Neural progenitor cell (in vitro differentiated cells): ENCODE results near the gene GLI1. TPM values are rescaled to one million over a fixed set of nuclear protein-coding genes. Genes with fewer than 3 reads are reported as not detected.

Experiments used
- DNase-seq: peaks from one replicate; pipeline ENCODE4 v3.0.0-alpha.2; 2016; ENCODE audit warnings: low spot score
- H2AFZ ChIP-seq: fragments of 200-600 bp; sonication (generic); replicated peaks from 2 replicates; pipeline ENCODE4 v1.6.1; 2016; ENCODE audit warnings: antibody characterized with exemption
- H3F3A ChIP-seq: fragments of 200-600 bp; sonication (generic); 2 replicates; pipeline ENCODE4 v1.6.1; 2016; ENCODE audit warnings: antibody characterized with exemption, low read depth
- H3K27ac ChIP-seq: fragments of 200-600 bp; sonication (generic); 2 replicates; pipeline ENCODE4 v1.5.1; 2016; ENCODE audit warnings: mild to moderate bottlenecking
- H3K27me3 ChIP-seq: fragments of 200-600 bp; sonication (generic); 2 replicates; pipeline ENCODE4 v1.6.1; 2016; ENCODE audit warnings: mild to moderate bottlenecking, moderate library complexity
- H3K36me3 ChIP-seq: fragments of 200-600 bp; sonication (generic); 2 replicates; pipeline ENCODE4 v1.5.1; 2016
- H3K4me1 ChIP-seq: fragments of 200-600 bp; sonication (generic); 2 replicates; pipeline ENCODE4 v1.6.1; 2016; ENCODE audit warnings: mixed run types
- H3K4me2 ChIP-seq: fragments of 200-600 bp; sonication (generic); 2 replicates; pipeline ENCODE4 v1.6.1; 2016
- H3K4me3 ChIP-seq: fragments of 200-600 bp; sonication (generic); 2 replicates; pipeline ENCODE4 v1.5.1; 2016
- H3K79me2 ChIP-seq: fragments of 200-600 bp; sonication (generic); 2 replicates; pipeline ENCODE4 v1.6.1; 2016; ENCODE audit warnings: low read depth
- H3K9ac ChIP-seq: fragments of 200-600 bp; sonication (generic); 2 replicates; pipeline ENCODE4 v1.6.1; 2016
- H3K9me3 ChIP-seq: fragments of 200-600 bp; sonication (generic); 2 replicates; pipeline ENCODE4 v1.5.1; 2016; ENCODE audit warnings: low read depth
- H4K20me1 ChIP-seq: fragments of 200-600 bp; sonication (generic); 2 replicates; pipeline ENCODE4 v1.6.1; 2016; ENCODE audit warnings: low read depth
- H3K27ac Mint-ChIP-seq: 3 replicates; pipeline ENCODE4 v1.8.0; 2021; ENCODE audit warnings: mixed read lengths
- H3K27me3 Mint-ChIP-seq: 2 replicates; pipeline ENCODE4 v1.8.0; 2022; ENCODE audit warnings: low read depth, mild to moderate bottlenecking, inconsistent platforms, moderate library complexity, mixed read lengths; ENCODE audit not compliant: insufficient read depth
- H3K36me3 Mint-ChIP-seq: 3 replicates; pipeline ENCODE4 v1.8.0; 2021; ENCODE audit warnings: mixed read lengths
- H3K4me1 Mint-ChIP-seq: 3 replicates; pipeline ENCODE4 v1.8.0; 2021; ENCODE audit warnings: mixed read lengths
- H3K4me3 Mint-ChIP-seq: 3 replicates; pipeline ENCODE4 v1.8.0; 2021; ENCODE audit warnings: mild to moderate bottlenecking, moderate library complexity, mixed read lengths
- H3K9me3 Mint-ChIP-seq: 3 replicates; pipeline ENCODE4 v1.8.0; 2020; ENCODE audit warnings: mixed read lengths
- EZH2 ChIP-seq: fragments of 200-600 bp; sonication (generic); IDR thresholded peaks from 2 replicates; pipeline ENCODE4 v1.6.1; 2017; ENCODE audit warnings: antibody characterized with exemption, mild to moderate bottlenecking, moderate library complexity
- EZH2phosphoT487 ChIP-seq: fragments of 200-600 bp; sonication (generic); IDR thresholded peaks from 2 replicates; pipeline ENCODE4 v1.6.1; 2017; ENCODE audit warnings: antibody characterized with exemption
- total RNA-seq: library from RNA; depleted of rRNA; stranded (reverse); fragments of >200 nt; gene quantifications from 2 replicates; pipeline ENCODE4 v1.2.3, GENCODE V29; 2015; ENCODE audit warnings: low replicate concordance
- TF ChIP-seq, protein P1 (sequence below): fragments of 200-600 bp; sonication (generic); IDR thresholded peaks from 2 replicates; pipeline ENCODE4 v1.5.1; 2017; ENCODE audit warnings: antibody characterized with exemption, mild to moderate bottlenecking

The GLI1 gene
- total RNA-seq, 1 donor from 2014 or later, result 0.71 TPM

DNA sequence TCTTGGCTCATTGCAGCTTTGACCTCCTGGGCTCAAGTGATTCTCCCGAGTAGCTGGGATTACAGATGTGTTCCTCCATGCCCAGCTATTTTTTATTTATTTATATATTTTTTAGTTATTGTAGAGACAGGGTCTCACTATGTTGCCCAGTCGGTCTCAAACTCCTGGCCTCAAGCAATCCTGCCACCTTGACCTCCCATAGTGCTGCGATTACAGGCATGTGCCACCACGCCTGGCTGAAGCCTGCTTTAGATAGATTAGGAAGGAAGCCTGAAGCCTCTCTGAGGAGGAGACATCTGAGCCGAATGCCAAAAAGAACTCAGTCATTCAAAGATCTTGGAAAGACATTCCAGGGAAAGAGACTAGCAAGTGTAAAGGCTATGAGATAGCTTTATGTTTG is 14.8 kb upstream of the GLI1 start:
- Mint-ChIP-seq H3K27ac (no peak overlapping the region), H3K9me3 (peaks cover 7% of the 10 kb centered on the region), H3K4me3 (no peak overlapping the region), H3K4me1 (no peaks in the 10 kb centered on the region), H3K27me3 (peaks cover 4% of the 10 kb centered on the region), H3K36me3 (no peaks in the 10 kb centered on the region)
- H4K20me1 ChIP-seq, result no peaks in the 10 kb centered on the region
- no peak overlapping the region for H3K4me3 ChIP-seq
- no peaks in the 10 kb centered on the region for H3K4me1 ChIP-seq
- DNase-seq, result no peak
- TF ChIP-seq, protein P1, sequence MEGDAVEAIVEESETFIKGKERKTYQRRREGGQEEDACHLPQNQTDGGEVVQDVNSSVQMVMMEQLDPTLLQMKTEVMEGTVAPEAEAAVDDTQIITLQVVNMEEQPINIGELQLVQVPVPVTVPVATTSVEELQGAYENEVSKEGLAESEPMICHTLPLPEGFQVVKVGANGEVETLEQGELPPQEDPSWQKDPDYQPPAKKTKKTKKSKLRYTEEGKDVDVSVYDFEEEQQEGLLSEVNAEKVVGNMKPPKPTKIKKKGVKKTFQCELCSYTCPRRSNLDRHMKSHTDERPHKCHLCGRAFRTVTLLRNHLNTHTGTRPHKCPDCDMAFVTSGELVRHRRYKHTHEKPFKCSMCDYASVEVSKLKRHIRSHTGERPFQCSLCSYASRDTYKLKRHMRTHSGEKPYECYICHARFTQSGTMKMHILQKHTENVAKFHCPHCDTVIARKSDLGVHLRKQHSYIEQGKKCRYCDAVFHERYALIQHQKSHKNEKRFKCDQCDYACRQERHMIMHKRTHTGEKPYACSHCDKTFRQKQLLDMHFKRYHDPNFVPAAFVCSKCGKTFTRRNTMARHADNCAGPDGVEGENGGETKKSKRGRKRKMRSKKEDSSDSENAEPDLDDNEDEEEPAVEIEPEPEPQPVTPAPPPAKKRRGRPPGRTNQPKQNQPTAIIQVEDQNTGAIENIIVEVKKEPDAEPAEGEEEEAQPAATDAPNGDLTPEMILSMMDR, result no peak
- TF ChIP-seq EZH2phosphoT487, result no peak
- TF ChIP-seq EZH2, result no peak
- H2AFZ ChIP-seq, result no peak overlapping the region
- no peaks in the 10 kb centered on the region for H3F3A ChIP-seq
- H3K9ac ChIP-seq, result no peak overlapping the region
- H3K27me3 ChIP-seq, result no peaks in the 10 kb centered on the region
- H3K79me2 ChIP-seq, result no peaks in the 10 kb centered on the region
- H3K4me2 ChIP-seq, result no peak overlapping the region
- H3K36me3 ChIP-seq, result no peaks in the 10 kb centered on the region
- no peaks in the 10 kb centered on the region for H3K9me3 ChIP-seq
- no peak overlapping the region for H3K27ac ChIP-seq

DNA sequence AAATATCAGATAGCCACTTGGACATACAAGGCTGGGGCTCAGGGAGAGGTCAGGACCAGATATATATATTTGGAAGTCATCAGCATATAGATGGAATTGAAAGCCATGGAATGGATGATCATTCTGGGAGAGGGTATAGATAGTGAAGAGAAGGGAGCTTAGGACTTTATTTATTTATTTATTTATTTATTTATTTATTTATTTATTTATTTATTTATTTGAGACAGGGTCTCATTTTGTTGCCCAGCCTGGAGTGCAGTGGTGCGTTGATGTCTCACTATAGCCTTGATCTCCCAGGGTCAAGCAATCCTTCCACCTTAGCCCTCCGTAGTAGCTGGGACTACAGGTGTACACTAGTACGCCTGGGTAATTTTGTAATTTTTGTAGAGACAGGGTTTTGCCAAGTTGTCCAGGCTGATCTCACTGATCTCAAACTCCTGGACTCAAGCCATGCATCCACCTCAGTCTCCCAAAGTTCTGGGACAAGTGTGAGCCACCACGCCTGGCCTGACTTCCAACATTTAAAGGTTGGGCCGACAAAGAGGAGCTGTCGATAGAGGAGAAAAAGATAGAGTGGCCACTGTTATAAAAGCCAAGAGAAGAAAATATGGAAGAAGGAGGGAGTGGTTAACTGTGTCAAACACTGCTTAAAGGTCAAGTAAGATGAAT is 13.2 kb upstream of the GLI1 start:
- DNase-seq, result no peak
- Histone ChIP-seq H3K4me2 (no peak overlapping the region), H3K27me3 (no peaks in the 10 kb centered on the region), H3K4me1 (no peaks in the 10 kb centered on the region), H3K27ac (no peak overlapping the region), H3F3A (no peaks in the 10 kb centered on the region), H3K4me3 (no peak overlapping the region), H3K79me2 (no peaks in the 10 kb centered on the region), H2AFZ (no peak overlapping the region), H4K20me1 (no peaks in the 10 kb centered on the region), H3K9ac (no peak overlapping the region), H3K36me3 (no peaks in the 10 kb centered on the region), H3K9me3 (no peaks in the 10 kb centered on the region)
- TF ChIP-seq EZH2 (no peak), EZH2phosphoT487 (no peak)
- TF ChIP-seq, protein P1, result no peak
- H3K9me3 Mint-ChIP-seq, result peaks cover 3% of the 10 kb centered on the region
- no peak overlapping the region for H3K4me3 Mint-ChIP-seq
- no peaks in the 10 kb centered on the region for H3K36me3 Mint-ChIP-seq
- H3K27me3 Mint-ChIP-seq, result peaks cover 7% of the 10 kb centered on the region
- no peak overlapping the region for H3K27ac Mint-ChIP-seq
- no peaks in the 10 kb centered on the region for H3K4me1 Mint-ChIP-seq

DNA sequence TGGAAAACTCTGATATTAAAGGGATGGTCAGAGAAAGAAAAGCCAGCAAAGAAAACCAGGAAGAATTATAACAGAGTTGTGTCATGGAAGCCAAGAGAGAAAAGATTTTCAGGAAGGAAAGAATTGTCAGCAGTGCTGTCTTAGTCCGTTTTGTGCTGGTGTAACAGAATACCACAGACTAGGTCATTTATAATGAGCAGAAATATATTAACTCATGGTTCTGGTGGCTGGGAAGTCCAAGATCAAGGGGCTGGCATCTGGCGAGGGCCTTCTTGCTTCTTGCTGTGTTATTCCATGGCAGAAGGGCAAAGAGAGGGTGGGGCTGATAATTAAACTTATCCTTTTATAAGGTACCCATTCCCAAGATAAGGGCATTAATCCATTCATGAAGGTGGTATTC is 10.9 kb upstream of the GLI1 start:
- Histone ChIP-seq H3K27me3 (no peaks in the 10 kb centered on the region), H3K9ac (no peak overlapping the region), H3K4me1 (peaks cover 5% of the 10 kb centered on the region), H3K27ac (no peak overlapping the region), H3K36me3 (no peaks in the 10 kb centered on the region), H3F3A (no peaks in the 10 kb centered on the region), H3K9me3 (no peaks in the 10 kb centered on the region), H4K20me1 (no peaks in the 10 kb centered on the region), H3K4me3 (no peak overlapping the region), H3K4me2 (no peak overlapping the region), H3K79me2 (no peaks in the 10 kb centered on the region), H2AFZ (no peak overlapping the region)
- Mint-ChIP-seq H3K27me3 (peaks cover 13% of the 10 kb centered on the region), H3K4me3 (no peak overlapping the region), H3K9me3 (no peaks in the 10 kb centered on the region), H3K4me1 (peaks cover 11% of the 10 kb centered on the region), H3K36me3 (no peaks in the 10 kb centered on the region), H3K27ac (no peak overlapping the region)
- TF ChIP-seq EZH2 (no peak), EZH2phosphoT487 (no peak)
- TF ChIP-seq, protein P1, result no peak
- no peak for DNase-seq
